Measurements from ENCODE around the gene GET4.

DNA sequence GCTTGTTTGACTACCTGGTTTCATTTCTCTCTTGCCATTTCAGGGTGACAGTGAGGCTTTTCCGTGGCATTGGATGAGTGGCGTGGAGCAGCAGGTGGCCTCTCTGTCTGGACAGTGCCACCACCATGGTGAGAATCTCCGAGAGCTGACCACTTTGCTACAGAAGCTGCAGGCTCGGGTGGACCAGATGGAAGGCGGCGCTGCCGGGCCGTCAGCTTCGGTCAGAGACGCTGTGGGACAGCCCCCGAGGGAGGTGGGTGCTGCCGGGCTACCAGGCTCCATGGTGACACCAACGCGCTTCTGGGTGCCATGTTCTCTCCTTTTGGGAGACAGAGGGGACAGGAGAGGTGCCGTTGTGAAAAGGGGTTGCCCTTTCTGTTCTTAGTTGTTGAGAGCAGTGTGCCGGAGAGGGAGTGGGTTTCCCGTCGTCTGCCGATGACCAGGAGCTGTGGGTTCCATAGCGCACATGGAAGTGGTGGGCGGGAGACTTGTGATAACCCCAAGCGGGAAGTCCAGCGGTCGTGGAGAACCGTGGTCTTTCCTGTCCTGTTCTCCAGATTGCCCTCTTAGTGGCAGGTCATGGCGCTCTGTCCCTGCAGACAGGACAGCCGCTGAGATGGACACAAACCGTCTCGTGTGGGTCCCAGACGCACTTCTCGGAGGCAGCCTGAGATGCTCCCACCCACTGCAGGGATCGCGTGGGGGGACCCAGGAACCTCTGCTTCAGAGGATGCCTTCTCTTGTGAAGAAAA is 22.8 kb upstream of the GET4 start:
- TF ChIP-seq, protein P1, sequence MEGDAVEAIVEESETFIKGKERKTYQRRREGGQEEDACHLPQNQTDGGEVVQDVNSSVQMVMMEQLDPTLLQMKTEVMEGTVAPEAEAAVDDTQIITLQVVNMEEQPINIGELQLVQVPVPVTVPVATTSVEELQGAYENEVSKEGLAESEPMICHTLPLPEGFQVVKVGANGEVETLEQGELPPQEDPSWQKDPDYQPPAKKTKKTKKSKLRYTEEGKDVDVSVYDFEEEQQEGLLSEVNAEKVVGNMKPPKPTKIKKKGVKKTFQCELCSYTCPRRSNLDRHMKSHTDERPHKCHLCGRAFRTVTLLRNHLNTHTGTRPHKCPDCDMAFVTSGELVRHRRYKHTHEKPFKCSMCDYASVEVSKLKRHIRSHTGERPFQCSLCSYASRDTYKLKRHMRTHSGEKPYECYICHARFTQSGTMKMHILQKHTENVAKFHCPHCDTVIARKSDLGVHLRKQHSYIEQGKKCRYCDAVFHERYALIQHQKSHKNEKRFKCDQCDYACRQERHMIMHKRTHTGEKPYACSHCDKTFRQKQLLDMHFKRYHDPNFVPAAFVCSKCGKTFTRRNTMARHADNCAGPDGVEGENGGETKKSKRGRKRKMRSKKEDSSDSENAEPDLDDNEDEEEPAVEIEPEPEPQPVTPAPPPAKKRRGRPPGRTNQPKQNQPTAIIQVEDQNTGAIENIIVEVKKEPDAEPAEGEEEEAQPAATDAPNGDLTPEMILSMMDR (IDR thresholded peaks at IDR 0.05) = no peak
- no peak for TF ChIP-seq ZFX (IDR thresholded peaks at IDR 0.05; ENCODE audit: borderline replicate concordance)

Data from 22Rv1 (cell line).